Epithelial cell of esophagus (primary cell): ENCODE data around the gene ENPEP.

ENCODE experiments used
- DNase-seq: peaks from one replicate; pipeline ENCODE4 v3.0.0; 2010; ENCODE audit warnings: low read depth
- H3K4me3 ChIP-seq: 2 replicates; pipeline ENCODE4 v1.5.1; 2011; ENCODE audit warnings: mild to moderate bottlenecking, low read length, control low read depth
- TF ChIP-seq, protein P1 (sequence below): IDR thresholded peaks from 2 replicates; pipeline ENCODE4 v1.5.1; 2011; ENCODE audit warnings: low read depth, mild to moderate bottlenecking, low read length, control low read depth, inconsistent platforms; ENCODE audit not compliant: insufficient read depth; ENCODE audit errors: missing control alignments

Gene ENPEP

DNA sequence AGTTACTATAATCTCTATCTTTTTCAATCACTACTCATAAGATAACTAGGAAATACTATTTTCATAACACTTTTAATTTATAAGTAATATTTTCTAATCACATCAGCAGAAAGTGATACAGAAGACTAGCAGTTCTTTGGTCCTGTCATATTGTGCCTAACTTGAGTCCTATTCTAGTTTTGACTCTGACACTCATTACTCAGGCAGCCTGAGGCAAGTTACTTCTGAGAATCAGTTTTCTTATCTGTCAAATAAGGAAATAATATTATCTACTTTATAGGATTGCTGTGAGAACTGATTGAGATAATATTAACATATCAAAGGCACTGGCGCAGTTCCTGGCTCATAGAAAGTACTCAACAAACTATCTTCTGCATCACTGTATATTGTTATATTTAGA is 129.1 kb downstream of the ENPEP start:
- TF ChIP-seq, protein P1, sequence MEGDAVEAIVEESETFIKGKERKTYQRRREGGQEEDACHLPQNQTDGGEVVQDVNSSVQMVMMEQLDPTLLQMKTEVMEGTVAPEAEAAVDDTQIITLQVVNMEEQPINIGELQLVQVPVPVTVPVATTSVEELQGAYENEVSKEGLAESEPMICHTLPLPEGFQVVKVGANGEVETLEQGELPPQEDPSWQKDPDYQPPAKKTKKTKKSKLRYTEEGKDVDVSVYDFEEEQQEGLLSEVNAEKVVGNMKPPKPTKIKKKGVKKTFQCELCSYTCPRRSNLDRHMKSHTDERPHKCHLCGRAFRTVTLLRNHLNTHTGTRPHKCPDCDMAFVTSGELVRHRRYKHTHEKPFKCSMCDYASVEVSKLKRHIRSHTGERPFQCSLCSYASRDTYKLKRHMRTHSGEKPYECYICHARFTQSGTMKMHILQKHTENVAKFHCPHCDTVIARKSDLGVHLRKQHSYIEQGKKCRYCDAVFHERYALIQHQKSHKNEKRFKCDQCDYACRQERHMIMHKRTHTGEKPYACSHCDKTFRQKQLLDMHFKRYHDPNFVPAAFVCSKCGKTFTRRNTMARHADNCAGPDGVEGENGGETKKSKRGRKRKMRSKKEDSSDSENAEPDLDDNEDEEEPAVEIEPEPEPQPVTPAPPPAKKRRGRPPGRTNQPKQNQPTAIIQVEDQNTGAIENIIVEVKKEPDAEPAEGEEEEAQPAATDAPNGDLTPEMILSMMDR = no peak

DNA sequence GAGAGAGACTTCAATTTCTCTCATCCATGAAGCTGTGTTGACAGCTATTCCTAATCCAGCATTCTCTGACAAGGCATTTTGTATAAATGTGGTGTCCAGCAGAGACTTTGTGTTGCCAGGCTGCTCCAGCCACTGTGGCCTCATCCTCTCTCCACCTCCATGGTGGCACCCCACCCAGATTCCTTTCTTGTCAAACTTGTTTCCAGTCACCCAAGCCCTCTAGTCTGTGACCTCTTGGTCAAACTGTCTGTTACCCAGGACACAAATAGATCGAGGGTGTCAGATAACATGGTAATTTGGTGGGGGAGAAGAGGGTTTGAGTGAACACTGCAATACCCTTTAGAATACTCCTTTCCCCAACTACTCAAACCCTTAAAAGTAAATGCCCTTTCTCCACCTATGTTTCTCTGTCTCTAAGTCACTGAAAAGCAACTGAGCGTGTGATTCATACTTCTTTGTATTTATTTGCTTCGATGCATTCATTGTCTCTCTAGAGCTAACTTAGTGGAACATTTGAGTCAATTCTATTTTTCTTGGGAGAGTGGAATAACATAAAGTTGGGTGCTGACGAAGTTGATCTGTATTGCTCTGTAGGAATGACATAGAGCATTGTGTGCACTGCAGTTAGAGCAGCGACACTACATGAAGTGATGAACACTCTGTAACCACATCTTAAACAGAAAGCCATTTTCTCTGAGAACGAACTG is 133.2 kb downstream of the ENPEP start:
- TF ChIP-seq, protein P1 = no peak
- H3K4me3 ChIP-seq = no peak overlapping the region
- no peak for DNase-seq

More for the DNA sequence above, 129.1 kb downstream of the ENPEP start:
- no peak overlapping the region for H3K4me3 ChIP-seq
- no peak for DNase-seq

DNA sequence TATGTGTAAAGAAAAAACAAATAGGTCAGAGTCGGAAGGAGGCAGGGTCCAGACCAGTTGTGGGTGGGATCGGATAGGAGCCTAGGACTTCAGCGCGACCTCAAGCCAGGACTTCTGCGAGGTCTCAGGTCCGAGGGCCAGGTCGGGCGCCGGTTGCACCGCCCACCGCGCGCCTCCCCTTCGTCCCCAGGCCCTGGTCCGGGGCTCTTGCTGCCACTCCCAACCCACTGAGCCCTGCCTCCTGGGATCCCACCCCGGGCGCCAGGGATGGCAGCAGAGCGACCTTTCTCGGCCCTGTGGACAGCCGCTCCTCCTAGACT is 134.6 kb downstream of the ENPEP start:
- DNase-seq = no peak
- TF ChIP-seq, protein P1 = no peak
- H3K4me3 ChIP-seq = no peak overlapping the region

DNA sequence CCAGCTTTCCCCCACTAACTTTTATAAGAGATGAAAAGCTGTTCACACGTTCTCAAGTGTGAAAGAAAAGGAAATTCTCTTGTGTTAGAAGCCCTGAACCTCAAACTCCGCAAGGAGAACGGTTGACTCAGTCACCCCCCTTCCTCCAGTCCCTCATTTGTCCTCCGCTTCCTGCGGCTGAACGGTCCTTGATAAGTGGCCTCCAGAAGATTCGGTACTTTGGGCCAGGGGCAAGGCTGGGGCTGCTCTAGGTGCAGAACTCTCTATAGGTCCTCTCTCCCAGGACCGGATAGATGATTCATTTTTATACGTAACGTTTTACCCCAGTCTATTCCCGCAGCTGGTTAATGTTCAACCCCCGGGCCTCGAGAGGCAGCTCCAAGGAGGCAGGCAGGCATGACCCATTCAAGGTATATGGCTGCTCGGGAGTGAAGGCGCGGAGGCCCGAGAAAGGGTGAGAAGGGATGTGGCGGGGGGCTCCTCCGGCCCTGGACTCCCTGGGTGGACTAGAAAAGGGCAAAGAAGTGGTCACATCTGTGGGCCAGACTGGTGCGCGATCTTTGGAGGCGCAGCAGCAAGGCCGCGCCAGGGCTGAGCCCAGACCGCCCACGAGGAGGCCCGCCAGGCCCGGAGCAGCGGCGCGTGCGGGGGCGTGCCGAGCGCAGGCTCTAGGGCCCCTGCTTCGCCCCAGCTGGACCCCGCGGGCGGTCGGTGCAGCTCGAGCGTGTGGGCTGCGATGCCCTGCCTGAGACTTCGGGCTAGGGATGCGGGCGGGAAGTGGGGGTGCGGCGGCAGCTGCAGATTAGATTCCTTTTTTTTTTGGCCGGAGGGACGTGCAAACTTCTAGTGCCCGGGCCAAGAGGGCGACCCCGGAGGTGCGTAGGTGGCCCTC is 135.2 kb downstream of the ENPEP start:
- no peak for DNase-seq
- TF ChIP-seq, protein P1 = no peak

DNA sequence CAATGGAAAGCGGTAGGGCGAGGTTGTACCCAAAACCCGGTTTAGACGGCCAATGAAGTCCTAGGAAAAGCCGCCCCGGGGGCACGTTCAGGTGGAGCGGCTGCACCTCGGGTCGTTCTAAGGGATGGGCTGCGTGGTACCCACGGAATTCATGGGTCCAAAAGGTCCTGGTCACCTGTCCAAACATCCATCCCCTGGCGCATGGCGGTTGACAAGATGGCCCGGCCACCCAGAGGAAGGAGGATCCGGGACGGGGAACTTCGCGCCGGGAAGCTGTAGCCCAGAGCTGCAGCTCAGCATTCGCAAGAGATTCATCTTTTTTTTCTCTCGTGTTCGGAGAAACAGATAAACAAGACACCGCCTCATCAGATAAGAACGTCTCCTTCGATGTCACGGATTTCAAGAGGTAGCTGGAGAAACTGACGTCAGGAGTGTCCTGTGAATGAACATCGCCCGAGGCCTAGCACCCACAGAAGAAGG is 136.1 kb downstream of the ENPEP start:
- no peak for DNase-seq
- TF ChIP-seq, protein P1 = no peak
- H3K4me3 ChIP-seq = no peak overlapping the region

More for the DNA sequence above, 135.2 kb downstream of the ENPEP start:
- H3K4me3 ChIP-seq = no peak overlapping the region

DNA sequence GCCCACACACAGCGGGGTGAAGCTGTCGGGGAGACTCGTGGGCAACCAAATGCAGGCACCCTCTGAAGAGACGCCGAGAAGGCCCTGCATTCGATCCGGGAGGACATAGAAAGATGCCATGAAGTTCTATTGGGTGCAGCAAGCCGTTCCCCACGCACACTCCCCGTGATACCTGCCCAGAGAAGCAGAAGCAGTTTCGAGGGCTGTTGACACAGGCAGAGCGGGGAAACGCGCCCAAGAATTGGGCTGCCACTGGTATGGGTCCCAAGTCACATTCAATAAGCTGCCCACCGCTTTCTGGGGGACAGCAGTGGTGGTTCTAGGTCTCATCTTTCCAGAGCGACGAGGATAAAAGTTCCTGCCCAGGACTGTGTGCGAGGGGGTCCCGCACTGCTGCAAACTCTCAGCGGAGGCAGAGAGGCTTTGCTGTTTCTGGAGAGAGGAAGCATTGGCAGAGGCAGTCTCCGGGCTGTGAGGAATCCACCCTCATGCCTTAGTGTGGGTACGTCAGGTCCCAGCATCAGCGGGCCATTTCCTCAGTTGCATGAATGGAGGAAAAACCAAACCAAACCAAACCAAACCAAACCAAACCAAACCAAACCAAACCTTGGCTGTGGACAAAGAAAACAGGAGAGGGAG is 136.8 kb downstream of the ENPEP start:
- no peak overlapping the region for H3K4me3 ChIP-seq
- DNase-seq = no peak
- TF ChIP-seq, protein P1 = no peak
